Measurements from ENCODE around the gene PHF2. TPM values are rescaled to one million over a fixed set of nuclear protein-coding genes. Genes with fewer than 3 reads are reported as not detected.

PHF2 gene
- total and polyA plus RNA-seq, 2 of the 8 experiments (the other 6 are each of a cell fraction or from before 2014, with no cell fraction given): 3.4 to 9.4 TPM

DNA sequence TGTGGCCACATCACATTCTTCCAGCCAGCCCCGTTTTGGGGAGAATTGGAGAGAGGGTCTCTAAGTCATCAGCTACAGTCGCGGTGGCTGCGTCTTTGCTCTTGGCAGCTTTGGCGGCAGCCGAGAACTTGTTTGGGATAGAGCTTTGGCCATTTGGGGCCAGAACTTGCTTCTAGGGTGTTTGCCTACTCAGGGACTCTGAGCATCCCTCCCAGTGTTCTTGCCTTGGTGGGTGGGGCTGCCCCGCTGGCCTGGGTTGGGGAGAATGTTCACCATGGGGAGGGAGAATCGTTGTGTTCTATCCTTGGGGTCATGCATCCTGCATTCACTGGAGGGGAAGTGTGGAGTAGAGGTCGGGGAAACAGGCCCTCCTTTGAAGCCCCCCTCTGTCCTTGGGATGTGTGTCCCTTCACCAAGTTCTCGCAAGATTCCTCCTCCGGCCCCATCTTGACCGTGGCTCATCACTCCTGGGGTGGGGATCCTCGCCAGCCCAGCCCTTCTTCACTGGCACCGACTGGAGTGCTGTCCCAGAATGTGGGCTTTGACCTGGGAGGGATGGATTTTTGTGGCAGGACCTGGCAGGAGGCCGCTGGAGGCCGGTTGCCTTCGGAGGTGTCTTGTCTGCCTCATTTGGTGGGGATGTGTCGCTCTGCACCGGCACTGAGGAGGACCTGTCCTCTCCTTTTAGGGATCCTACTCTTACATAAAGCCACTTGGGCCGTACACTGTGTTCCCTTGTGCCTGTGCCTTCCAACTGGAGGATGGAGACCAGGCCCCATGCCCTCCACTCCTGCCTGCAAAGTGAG is 3.5 kb downstream of the PHF2 start:
- H3K79me1 ChIP-seq (ENCODE audit: low read depth, low read length): peaks cover 12% of the 10 kb centered on the region
- ChIA-PET CTCF (ENCODE audit: partially characterized antibody) (interaction anchor here (0.7 to 1.7 kb wide), 3 partner anchors 13 to 44 kb away, joined by 3 to 4 read pairs (median 4); no protein-coding TSS in a partner anchor), POLR2A (ENCODE audit: partially characterized antibody) (interaction anchor here (0.9 to 1.3 kb wide), 2 partner anchors 13 to 21 kb away, joined by 3 read pairs; no protein-coding TSS in a partner anchor)
- H3K14ac ChIP-seq (ENCODE audit: insufficient read length): no peak overlapping the region
- H3K56ac ChIP-seq (replicated peaks; ENCODE audit: insufficient read length, low read depth, low read length): no peak overlapping the region
- H3K9ac ChIP-seq (replicated peaks in 1 of 4; ENCODE audit: extremely low read depth in 1 of 4, low read depth in 3 of 4, low read length in 3 of 4): no peak overlapping the region
- H3K4ac ChIP-seq (replicated peaks; ENCODE audit: insufficient read length, low read depth, low read length): peak overlapping the region; percentile 44
- H3K4me1 ChIP-seq (replicated peaks in 1 of 4; ENCODE audit: control insufficient read depth in 3 of 4, insufficient read depth in 4 of 4, low read length in 3 of 4): peaks cover 0 to 21% (median 11%) of the 10 kb centered on the region in 4 experiments; a peak in 6 of 7 replicates
- H2BK12ac ChIP-seq (ENCODE audit: low read depth, low read length): no peak overlapping the region
- no peak overlapping the region for H4K91ac ChIP-seq (replicated peaks; ENCODE audit: insufficient read length, low read length)
- WGBS, 2 experiments (ENCODE audit: extremely low coverage in 1 of 2, insufficient coverage in 1 of 2, insufficient read length in 1 of 2, insufficient replicate concordance in 2 of 2, low coverage in 1 of 2, low lambda C conversion rate in 2 of 2, missing lambda C conversion rate in 1 of 2): 93% methylated on average over 16 of the region's 20 CpGs; no CpG with 5 or more reads in 1 of the 2 experiments
- H3K4me3 ChIP-seq (ENCODE audit: extremely low read depth in 1 of 4, insufficient read depth in 2 of 4, low read depth in 3 of 4, low read length in 4 of 4): no peak overlapping the region
- no peak overlapping the region for H2BK120ac ChIP-seq (replicated peaks; ENCODE audit: low read depth, low read length)
- no peak overlapping the region for H3K18ac ChIP-seq (ENCODE audit: extremely low read depth, low read length)
- H4K5ac ChIP-seq (ENCODE audit: insufficient read length, low read depth, low read length): no peak overlapping the region
- no peak overlapping the region for H2BK20ac ChIP-seq (ENCODE audit: low read length)
- 0 out of 2 replicates have a peak overlapping the region, but pooled peaks have one; percentile 15 for H4K8ac ChIP-seq (ENCODE audit: extremely low read depth, insufficient read depth, low read length)
- no peak overlapping the region for H2AK5ac ChIP-seq (ENCODE audit: low read depth, low read length)
- DNase-seq (ENCODE audit: low read depth in 1 of 2, low spot score in 2 of 2) (peak in 1 of 2 experiments; percentile 42), FAIRE-seq (no peak)
- no peaks in the 10 kb centered on the region for H3K9me3 ChIP-seq (ENCODE audit: insufficient read depth in 2 of 2, low read depth in 1 of 2, low read length in 1 of 2)
- H2BK5ac ChIP-seq (ENCODE audit: low read depth, low read length): no peak overlapping the region
- no peak overlapping the region for H2BK15ac ChIP-seq (ENCODE audit: low read length)
- H3K23me2 ChIP-seq (ENCODE audit: low read depth, low read length): peaks cover 9% of the 10 kb centered on the region; the same call in 1 of the 2 replicates
- no peak overlapping the region for H3K23ac ChIP-seq (ENCODE audit: insufficient read length)
- H3K36me3 ChIP-seq (ENCODE audit: control insufficient read depth in 2 of 4, insufficient read depth in 4 of 4, low read length in 3 of 4): no peaks in the 10 kb centered on the region
- H2AFZ ChIP-seq (ENCODE audit: low read length): no peak overlapping the region
- H3K79me2 ChIP-seq (ENCODE audit: control insufficient read depth in 1 of 2, insufficient read depth in 2 of 2, low read length in 2 of 2): peaks cover 0 to 39% of the 10 kb centered on the region in 2 experiments; a peak in 2 of 4 replicates
- H4K20me1 ChIP-seq (replicated peaks in 1 of 2; ENCODE audit: control insufficient read depth in 1 of 2, insufficient read depth in 2 of 2, low read length in 2 of 2): peaks cover 7 to 8% of the 10 kb centered on the region in 2 experiments
- no peak overlapping the region for H3K4me2 ChIP-seq (ENCODE audit: insufficient read depth in 1 of 2, low read depth in 2 of 2, low read length in 2 of 2)
- H3K27ac ChIP-seq (ENCODE audit: low read depth, low read length): no peak overlapping the region
- peaks cover 0 to 15% (median 7%) of the 10 kb centered on the region in 4 experiments; a peak in 5 of 7 replicates for H3K27me3 ChIP-seq (replicated peaks in 1 of 4; ENCODE audit: control insufficient read depth in 3 of 4, extremely low read depth in 1 of 4, insufficient read depth in 3 of 4, low read length in 3 of 4)
- TF ChIP-seq BCL11A (IDR thresholded peaks at IDR 0.05; ENCODE audit: low read depth in 2 of 2, low read length in 2 of 2) (no peak), SAP30 (IDR thresholded peaks at IDR 0.05; ENCODE audit: insufficient read depth, insufficient replicate concordance, low read length) (no peak), KDM4A (IDR thresholded peaks at IDR 0.05; ENCODE audit: low read depth, low read length, severe bottlenecking) (no peak), CBX5 (IDR thresholded peaks at IDR 0.05; ENCODE audit: low read depth, low read length) (no peak), SIX5 (IDR thresholded peaks at IDR 0.05; ENCODE audit: low read depth, low read length) (no peak), SUZ12 (IDR thresholded peaks at IDR 0.05; ENCODE audit: low read length) (no peak), ASH2L (IDR thresholded peaks at IDR 0.05; ENCODE audit: low read length) (no peak), PHF8 (conservative IDR thresholded peaks at IDR 0.05; ENCODE audit: low read depth, low read length) (no peak), POU5F1 (IDR thresholded peaks at IDR 0.05; ENCODE audit: low read depth, low read length) (no peak), BACH1 (IDR thresholded peaks at IDR 0.05; ENCODE audit: low read length) (no peak), SP4 (IDR thresholded peaks at IDR 0.05; ENCODE audit: low read length) (no peak), GABPA (IDR thresholded peaks at IDR 0.05; ENCODE audit: borderline replicate concordance, insufficient read depth, low read length) (no peak)

Measured in H1 (cell line).